T-helper 1 cell treated with Interleukin-12 subunit alpha and Interleukin-12 subunit beta and Interleukin-4 antibody, amounts not matched to agents 30 ng/mL and 1 ng/mL, for 36 hours (primary cell): ENCODE measurements around the gene ATP8A2. TPM values are rescaled to one million over a fixed set of nuclear protein-coding genes. Genes with fewer than 3 reads are reported as not detected.
"Not testable (repeated sequence)": the region's sequence is repeated elsewhere in the genome, so short reads cannot be mapped to it uniquely, and the experiment has no call there.

Experiments
- intact Hi-C: fragments of 100-400 bp; cut with micrococcal nuclease; formaldehyde crosslinking; loops from one replicate; pipeline ENCODE4 v1.15.1; 2024
- total RNA-seq: library from RNA; stranded (reverse); gene quantifications from 2 replicates; pipeline ENCODE4 v1.2.3, GENCODE V29; 2022

ATP8A2 gene
- total RNA-seq, 1 donor from 2014 or later, result 1.9 TPM

DNA sequence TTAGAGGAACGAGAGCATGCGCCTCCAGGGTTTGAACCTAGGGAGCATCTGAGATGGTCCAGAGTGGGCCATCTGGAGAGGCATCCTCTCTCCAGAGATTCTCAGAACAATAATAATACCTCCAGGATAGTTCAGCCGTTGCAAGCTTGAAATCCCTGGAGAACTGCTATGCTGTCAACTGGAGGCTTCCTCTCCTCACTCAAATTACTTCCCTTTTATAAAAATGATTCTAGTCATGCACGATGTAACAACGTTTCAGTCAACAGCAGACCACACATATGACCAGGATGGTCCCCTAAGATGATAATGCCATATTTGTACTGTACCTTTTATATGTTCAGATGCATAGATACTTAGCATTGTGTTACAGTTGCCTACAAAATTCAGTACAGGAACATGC is 571.3 kb downstream of the ATP8A2 start:
- intact Hi-C loops, result no loop called here

DNA sequence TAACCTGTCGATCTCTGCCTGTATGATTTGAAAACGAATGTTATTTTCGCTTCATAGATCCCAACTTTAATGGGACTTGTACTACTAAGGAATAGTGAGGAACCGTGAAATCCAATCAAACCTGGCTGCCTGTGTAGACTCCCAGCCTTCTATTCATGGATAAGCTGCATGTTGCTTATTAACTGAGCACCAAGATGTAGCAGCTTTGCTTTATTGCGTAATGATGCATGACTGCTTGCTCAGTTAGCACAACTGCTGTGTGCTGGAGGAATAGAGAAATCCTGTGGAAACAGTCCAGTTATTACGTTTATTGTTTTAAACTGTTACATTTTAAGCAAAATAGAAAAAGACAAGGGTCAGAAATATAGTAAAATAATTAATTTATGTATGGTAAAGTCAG is 571.9 kb downstream of the ATP8A2 start:
- intact Hi-C loops, result no loop called here

DNA sequence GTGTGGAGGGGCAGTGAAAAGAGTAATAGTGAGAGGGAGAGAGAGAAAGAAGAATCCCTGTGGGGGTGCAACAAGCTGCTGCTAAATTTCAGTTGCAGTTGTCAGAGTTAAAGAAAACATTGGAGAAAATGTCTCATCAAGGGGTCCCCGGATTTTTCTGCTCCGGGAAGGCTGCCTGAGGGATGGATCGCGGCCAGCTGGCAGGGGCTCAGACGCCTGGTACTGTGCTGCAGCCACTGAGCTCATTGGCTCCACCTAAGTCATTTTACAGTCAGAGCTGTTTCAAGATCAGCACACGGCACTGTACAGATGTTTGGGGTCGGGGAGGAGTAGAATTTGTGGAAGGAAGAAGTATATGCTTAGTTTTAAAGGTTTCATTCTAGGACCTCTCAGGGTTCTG is 573.8 kb downstream of the ATP8A2 start:
- intact Hi-C loops, result no loop called here

DNA sequence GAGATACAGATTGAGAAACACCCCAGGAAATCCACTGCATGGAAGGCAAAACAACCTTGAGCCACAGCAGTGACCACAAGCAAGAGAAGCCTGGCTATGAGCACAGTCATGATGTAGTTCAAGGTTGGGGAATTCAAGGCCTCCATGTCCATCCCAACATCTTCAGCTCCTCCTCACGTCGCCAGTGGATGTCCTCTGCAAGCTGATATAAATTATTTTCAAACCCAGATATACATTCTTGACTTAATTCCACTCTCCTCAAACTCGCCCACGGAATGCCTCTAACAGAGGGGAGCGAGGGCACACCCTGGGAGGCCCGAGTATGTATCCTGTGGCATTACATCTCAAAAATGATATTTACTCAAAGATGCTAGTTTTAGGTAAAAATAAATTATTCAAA is 574.5 kb downstream of the ATP8A2 start:
- intact Hi-C loops, result no loop called here

DNA sequence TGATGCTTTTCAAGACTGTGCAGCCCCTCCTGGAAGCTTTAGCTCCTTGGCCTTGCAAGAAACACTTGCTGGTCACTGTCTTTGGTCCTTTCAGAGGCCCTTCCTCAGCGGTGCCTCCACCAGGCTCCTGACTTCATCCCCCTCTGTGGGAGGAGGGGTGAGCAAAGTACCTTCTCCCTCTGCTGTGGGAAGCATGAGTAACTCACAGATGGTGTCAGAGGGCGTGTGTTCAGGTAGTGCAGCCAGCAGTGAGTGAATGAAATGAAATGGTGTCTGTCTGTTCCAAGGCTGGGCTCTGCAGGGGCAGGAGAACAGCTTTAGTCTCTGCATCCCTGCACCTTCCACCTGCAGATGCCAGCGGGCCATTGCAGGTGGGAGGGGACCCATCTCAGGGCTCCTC is 577.1 kb downstream of the ATP8A2 start:
- intact Hi-C loops, result no loop called here

DNA sequence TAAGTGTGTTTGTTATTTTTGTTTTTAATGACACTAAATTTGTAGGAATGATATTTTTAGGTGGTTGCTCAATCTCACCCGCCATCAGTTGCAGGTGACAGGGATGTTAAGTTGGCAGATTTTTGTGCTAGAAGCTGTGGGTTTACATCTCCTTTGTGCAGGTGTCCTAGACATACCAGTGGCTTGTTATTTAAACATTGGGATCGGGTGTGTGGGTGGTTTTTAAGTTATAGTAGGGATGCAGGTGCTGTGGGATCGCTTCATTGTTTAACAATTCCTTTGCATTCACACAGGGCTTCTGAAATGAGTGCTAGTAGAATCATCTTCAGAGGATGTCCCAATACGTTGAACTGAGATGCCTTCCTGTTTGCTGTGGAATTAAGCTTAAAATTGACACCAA is 580.1 kb downstream of the ATP8A2 start:
- intact Hi-C loops, result no loop called here

- intact Hi-C loops, result not testable (repeated sequence)
Observed at GRCh38 chr13:25954080-25954479, 582.3 kb downstream of the ATP8A2 start.

DNA sequence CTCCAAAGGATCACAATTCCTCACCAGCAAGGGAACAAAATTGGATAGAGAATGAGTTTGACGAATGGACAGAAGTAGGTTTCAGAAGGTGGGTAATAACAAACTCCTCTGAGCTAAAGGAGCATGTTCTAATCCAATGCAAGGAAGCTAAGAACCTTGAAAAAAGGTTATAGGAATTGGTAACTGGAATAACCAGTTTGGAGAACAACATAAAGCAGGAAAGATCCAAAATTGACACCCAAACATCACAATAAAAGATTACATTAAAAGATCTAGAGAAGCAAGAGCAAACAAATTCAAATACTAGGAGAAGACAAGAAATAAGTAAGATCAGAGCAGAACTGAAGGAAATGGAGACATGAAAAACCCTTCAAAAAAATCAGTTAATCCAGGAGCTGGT is 583.2 kb downstream of the ATP8A2 start:
- intact Hi-C loops, result not testable (repeated sequence)

- intact Hi-C loops, result loop anchor here (2.0 kb wide), 1 partner anchor 14 kb away; no protein-coding TSS in a partner anchor
Observed at GRCh38 chr13:25958986-25959385, 587.2 kb downstream of the ATP8A2 start.

- intact Hi-C loops, result no loop called here
Observed at GRCh38 chr13:25961294-25961693, 589.5 kb downstream of the ATP8A2 start.

- intact Hi-C loops, result no loop called here
Observed at GRCh38 chr13:25963674-25964073, 591.9 kb downstream of the ATP8A2 start.

GRCh38 chr13:25965596-25965995 is 593.8 kb downstream of the ATP8A2 start:
- intact Hi-C loops, result no loop called here

- intact Hi-C loops, result no loop called here
Observed at GRCh38 chr13:25966086-25966485, 594.3 kb downstream of the ATP8A2 start.

DNA sequence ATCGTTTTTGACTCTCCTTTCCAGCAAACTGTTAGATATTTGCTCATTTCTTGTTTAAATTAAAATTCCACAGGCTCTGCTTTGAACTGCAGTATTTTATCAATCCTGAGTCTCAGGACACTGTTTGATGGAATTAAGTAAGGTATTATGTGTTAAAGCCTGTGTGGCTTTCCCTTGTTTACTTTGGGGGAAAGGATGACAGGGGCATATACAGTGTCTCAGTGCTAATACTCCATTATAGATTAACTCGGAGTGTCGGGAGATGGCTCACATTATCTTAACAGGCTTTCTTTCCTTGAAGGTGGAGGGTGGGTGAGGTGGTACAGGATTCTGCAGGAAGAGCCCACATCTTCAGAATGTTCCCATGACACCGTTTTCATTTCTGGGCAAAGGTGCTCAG is 595.4 kb downstream of the ATP8A2 start:
- intact Hi-C loops, result no loop called here

DNA sequence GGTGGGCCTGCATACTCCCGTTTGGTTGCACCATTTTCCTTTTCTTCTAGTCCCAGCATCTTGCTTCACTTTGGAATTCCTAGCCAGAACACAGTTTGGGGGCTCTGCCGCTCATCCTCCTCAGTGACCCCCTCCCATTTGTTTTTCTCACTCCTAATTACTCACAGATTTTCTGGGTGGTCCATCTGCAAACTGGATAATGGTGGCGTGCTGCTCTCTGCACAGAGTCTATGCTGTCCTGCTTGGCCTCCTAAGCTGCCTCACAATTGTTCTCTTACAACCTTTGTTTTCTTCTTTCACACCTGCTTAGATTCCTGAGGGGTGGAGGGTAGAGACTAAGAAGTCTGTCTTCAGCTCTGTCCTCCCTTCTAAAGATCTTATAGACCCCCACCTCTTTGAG is 599.3 kb downstream of the ATP8A2 start:
- intact Hi-C loops, result loop anchor here (1.0 to 10.0 kb wide), 7 partner anchors 38 to 396 kb away; partner anchors contain the start of genes CDK8 and SHISA2

GRCh38 chr13:25971459-25972145 is 599.8 kb downstream of the ATP8A2 start:
- intact Hi-C loops, result loop anchor here (1.0 to 10.0 kb wide), 8 partner anchors 13 to 397 kb away; partner anchors contain the start of genes CDK8 and SHISA2

- intact Hi-C loops, result loop anchor here (2.0 to 10.0 kb wide), 4 partner anchors 14 to 398 kb away; partner anchors contain the start of gene CDK8
Observed at GRCh38 chr13:25973085-25973484, 601.3 kb downstream of the ATP8A2 start.

GRCh38 chr13:25973576-25973975 is 601.8 kb downstream of the ATP8A2 start:
- intact Hi-C loops, result loop anchor here (2.0 to 10.0 kb wide), 4 partner anchors 15 to 399 kb away; partner anchors contain the start of gene CDK8

DNA sequence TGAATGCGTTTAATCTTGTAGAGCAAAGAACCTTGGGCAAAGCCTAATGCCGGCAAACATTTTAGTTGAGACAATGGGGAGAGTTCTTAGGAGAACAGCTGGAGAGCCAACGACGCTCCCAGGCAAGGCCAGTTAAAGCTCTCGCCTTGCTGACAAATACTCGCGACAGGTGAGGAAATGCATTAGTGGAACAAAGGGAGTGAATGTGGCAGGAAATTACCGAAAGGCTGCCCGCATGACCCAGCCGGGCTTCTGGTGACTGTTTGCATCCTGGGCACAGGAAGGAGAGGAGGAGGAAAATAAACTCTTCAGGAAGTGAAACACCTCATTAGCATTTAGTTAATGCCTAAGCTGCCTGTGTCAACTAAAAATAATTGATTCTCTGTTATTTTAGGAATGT is 605.4 kb downstream of the ATP8A2 start:
- intact Hi-C loops, result loop anchor here (10.0 kb wide), 1 partner anchor 402 kb away; no protein-coding TSS in a partner anchor

DNA sequence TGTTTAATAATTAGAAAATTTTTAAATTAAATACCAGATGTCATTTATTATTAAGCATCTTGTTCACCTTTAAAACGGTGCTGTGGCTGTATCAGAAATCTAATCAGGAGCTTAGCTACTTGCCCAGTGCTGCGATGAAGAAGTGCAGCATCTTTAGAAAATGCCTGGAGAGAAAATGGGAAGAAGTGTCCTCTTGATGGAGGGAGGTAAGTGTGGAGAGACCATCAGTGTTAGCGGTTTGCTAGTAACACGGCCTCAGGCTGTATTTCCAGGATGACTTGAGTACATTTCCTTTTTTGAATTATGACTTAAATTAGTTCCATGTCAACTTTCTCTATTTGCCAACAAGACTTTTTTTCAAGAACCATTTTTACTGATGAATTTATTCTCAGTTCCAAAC is 605.9 kb downstream of the ATP8A2 start:
- intact Hi-C loops, result loop anchor here (10.0 kb wide), 1 partner anchor 403 kb away; no protein-coding TSS in a partner anchor

DNA sequence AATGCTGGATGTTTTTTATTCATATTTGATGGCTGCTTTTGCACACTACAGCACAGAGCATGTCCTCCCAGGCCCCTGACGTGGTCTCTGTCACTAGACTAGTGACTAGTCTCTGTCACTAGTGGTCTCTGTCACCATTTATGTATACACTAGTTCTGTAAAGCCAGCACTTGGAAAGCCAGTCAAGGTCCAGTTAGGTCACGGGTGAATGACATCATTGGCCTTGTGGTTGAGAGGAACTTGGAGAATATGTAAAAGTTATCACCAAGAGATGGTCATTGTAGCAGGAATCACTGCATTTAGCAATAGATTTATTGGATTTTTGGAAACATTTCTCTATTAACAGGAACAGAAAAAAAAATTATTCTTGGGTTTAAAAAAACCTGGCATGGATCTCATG is 607.2 kb downstream of the ATP8A2 start:
- intact Hi-C loops, result loop anchor here (10.0 kb wide), 1 partner anchor 404 kb away; no protein-coding TSS in a partner anchor

GRCh38 chr13:25979371-25979770 is 607.6 kb downstream of the ATP8A2 start:
- intact Hi-C loops, result loop anchor here (10.0 kb wide), 1 partner anchor 405 kb away; no protein-coding TSS in a partner anchor

DNA sequence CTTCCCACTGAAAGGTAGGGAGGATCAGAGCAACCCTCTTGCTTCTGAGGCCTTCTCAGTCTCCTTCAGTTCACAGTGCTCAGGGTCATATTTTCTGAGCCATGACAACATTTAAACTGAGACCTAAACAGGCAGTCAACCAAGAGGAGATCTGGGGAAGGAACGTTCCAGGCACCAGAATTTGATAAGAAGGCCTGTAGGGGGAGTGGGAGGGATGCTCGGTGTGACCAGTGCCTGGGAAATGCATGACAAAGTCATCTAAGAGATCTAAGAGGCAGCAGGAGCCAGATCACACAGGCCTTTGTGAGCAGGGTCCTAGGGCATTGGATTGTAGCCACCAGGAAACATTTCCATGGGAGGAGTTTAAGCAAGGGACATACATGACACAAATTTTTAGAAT is 608.5 kb downstream of the ATP8A2 start:
- intact Hi-C loops, result no loop called here
